Activated naive CD8-positive, alpha-beta T cell (primary cell): ENCODE results near the gene CREB3L1.

Source experiments
- H3K27ac Mint-ChIP-seq: one replicate; pipeline ENCODE4 v1.8.0; 2021; ENCODE audit warnings: mixed read lengths
- H3K27me3 Mint-ChIP-seq: one replicate; pipeline ENCODE4 v1.8.0; 2021; ENCODE audit warnings: mixed read lengths
- H3K36me3 Mint-ChIP-seq: one replicate; pipeline ENCODE4 v1.8.0; 2021; ENCODE audit warnings: mixed read lengths
- H3K4me1 Mint-ChIP-seq: one replicate; pipeline ENCODE4 v1.8.0; 2021; ENCODE audit warnings: low read depth, mixed read lengths
- H3K4me3 Mint-ChIP-seq: one replicate; pipeline ENCODE4 v1.8.0; 2021; ENCODE audit warnings: mild to moderate bottlenecking, mixed read lengths
- H3K9me3 Mint-ChIP-seq: one replicate; pipeline ENCODE4 v1.8.0; 2021; ENCODE audit warnings: low read depth, mixed read lengths

Gene CREB3L1

GRCh38 chr11:46360878-46361277 is 83.4 kb downstream of the CREB3L1 start:
- Mint-ChIP-seq H3K4me3 (peak overlapping the region; percentile 86), H3K27me3 (no peaks in the 10 kb centered on the region), H3K27ac (peak overlapping the region; percentile 91), H3K36me3 (peaks cover 3% of the 10 kb centered on the region), H3K9me3 (no peaks in the 10 kb centered on the region), H3K4me1 (peaks cover 73% of the 10 kb centered on the region)

- H3K4me3 Mint-ChIP-seq = peak overlapping the region; percentile 86
- no peaks in the 10 kb centered on the region for H3K9me3 Mint-ChIP-seq
- H3K36me3 Mint-ChIP-seq = no peaks in the 10 kb centered on the region
- no peaks in the 10 kb centered on the region for H3K27me3 Mint-ChIP-seq
- peaks cover 66% of the 10 kb centered on the region for H3K4me1 Mint-ChIP-seq
- H3K27ac Mint-ChIP-seq = peak overlapping the region; percentile 91
Observed at GRCh38 chr11:46361283-46362155, 84.1 kb downstream of the CREB3L1 start.

GRCh38 chr11:46362156-46363030 is 84.9 kb downstream of the CREB3L1 start:
- Mint-ChIP-seq H3K4me1 (peaks cover 62% of the 10 kb centered on the region), H3K4me3 (peak overlapping the region; percentile 38), H3K27ac (peak overlapping the region; percentile 66), H3K9me3 (no peaks in the 10 kb centered on the region), H3K27me3 (no peaks in the 10 kb centered on the region), H3K36me3 (no peaks in the 10 kb centered on the region)

- peaks cover 57% of the 10 kb centered on the region for H3K4me1 Mint-ChIP-seq
- no peaks in the 10 kb centered on the region for H3K36me3 Mint-ChIP-seq
- no peaks in the 10 kb centered on the region for H3K9me3 Mint-ChIP-seq
- H3K27ac Mint-ChIP-seq = peak overlapping the region; percentile 66
- H3K27me3 Mint-ChIP-seq = no peaks in the 10 kb centered on the region
- peak overlapping the region; percentile 38 for H3K4me3 Mint-ChIP-seq
Observed at GRCh38 chr11:46363031-46363407, 85.6 kb downstream of the CREB3L1 start.

- Mint-ChIP-seq H3K27ac (no peak overlapping the region), H3K36me3 (no peaks in the 10 kb centered on the region), H3K4me3 (no peak overlapping the region), H3K9me3 (no peaks in the 10 kb centered on the region), H3K4me1 (peaks cover 53% of the 10 kb centered on the region), H3K27me3 (no peaks in the 10 kb centered on the region)
Observed at GRCh38 chr11:46363455-46364005, 86.1 kb downstream of the CREB3L1 start.

GRCh38 chr11:46364056-46364455 is 86.6 kb downstream of the CREB3L1 start:
- Mint-ChIP-seq H3K9me3 (no peaks in the 10 kb centered on the region), H3K4me3 (peak overlapping the region; percentile 15), H3K27me3 (no peaks in the 10 kb centered on the region), H3K4me1 (peaks cover 50% of the 10 kb centered on the region), H3K36me3 (no peaks in the 10 kb centered on the region), H3K27ac (peak overlapping the region; percentile 46)

- H3K4me1 Mint-ChIP-seq = peaks cover 54% of the 10 kb centered on the region
- H3K36me3 Mint-ChIP-seq = no peaks in the 10 kb centered on the region
- H3K9me3 Mint-ChIP-seq = no peaks in the 10 kb centered on the region
Observed at GRCh38 chr11:46364791-46365190, 87.3 kb downstream of the CREB3L1 start.

GRCh38 chr11:46366260-46366659 is 88.8 kb downstream of the CREB3L1 start:
- no peak overlapping the region for H3K27ac Mint-ChIP-seq
- H3K36me3 Mint-ChIP-seq = no peaks in the 10 kb centered on the region
- no peaks in the 10 kb centered on the region for H3K27me3 Mint-ChIP-seq
- peaks cover 41% of the 10 kb centered on the region for H3K4me1 Mint-ChIP-seq
- H3K9me3 Mint-ChIP-seq = no peaks in the 10 kb centered on the region
- no peak overlapping the region for H3K4me3 Mint-ChIP-seq

More at GRCh38 chr11:46364791-46365190, 87.3 kb downstream of the CREB3L1 start:
- Mint-ChIP-seq H3K4me3 (no peak overlapping the region), H3K27me3 (no peaks in the 10 kb centered on the region), H3K27ac (peak overlapping the region; percentile 72)

- Mint-ChIP-seq H3K27ac (no peak overlapping the region), H3K36me3 (no peaks in the 10 kb centered on the region), H3K27me3 (no peaks in the 10 kb centered on the region), H3K4me3 (no peak overlapping the region), H3K9me3 (no peaks in the 10 kb centered on the region), H3K4me1 (peaks cover 37% of the 10 kb centered on the region)
Observed at GRCh38 chr11:46366661-46367161, 89.2 kb downstream of the CREB3L1 start.

- no peak overlapping the region for H3K4me3 Mint-ChIP-seq
- no peaks in the 10 kb centered on the region for H3K27me3 Mint-ChIP-seq
- H3K9me3 Mint-ChIP-seq = no peaks in the 10 kb centered on the region
- peaks cover 33% of the 10 kb centered on the region for H3K4me1 Mint-ChIP-seq
- no peaks in the 10 kb centered on the region for H3K36me3 Mint-ChIP-seq
- H3K27ac Mint-ChIP-seq = peak overlapping the region; percentile 73
Observed at GRCh38 chr11:46367244-46367915, 89.9 kb downstream of the CREB3L1 start.

GRCh38 chr11:46367916-46368267 is 90.4 kb downstream of the CREB3L1 start:
- H3K27me3 Mint-ChIP-seq = no peaks in the 10 kb centered on the region
- H3K4me1 Mint-ChIP-seq = peaks cover 29% of the 10 kb centered on the region
- no peaks in the 10 kb centered on the region for H3K36me3 Mint-ChIP-seq
- no peak overlapping the region for H3K4me3 Mint-ChIP-seq
- no peaks in the 10 kb centered on the region for H3K9me3 Mint-ChIP-seq
- no peak overlapping the region for H3K27ac Mint-ChIP-seq

- Mint-ChIP-seq H3K4me3 (no peak overlapping the region), H3K27me3 (no peaks in the 10 kb centered on the region), H3K9me3 (no peaks in the 10 kb centered on the region), H3K36me3 (no peaks in the 10 kb centered on the region), H3K27ac (peak overlapping the region; percentile 75), H3K4me1 (peaks cover 19% of the 10 kb centered on the region)
Observed at GRCh38 chr11:46369458-46370152, 92.1 kb downstream of the CREB3L1 start.

- Mint-ChIP-seq H3K4me3 (no peak overlapping the region), H3K4me1 (peaks cover 13% of the 10 kb centered on the region), H3K27me3 (no peaks in the 10 kb centered on the region), H3K27ac (peak overlapping the region; percentile 50), H3K36me3 (no peaks in the 10 kb centered on the region), H3K9me3 (no peaks in the 10 kb centered on the region)
Observed at GRCh38 chr11:46370253-46370652, 92.8 kb downstream of the CREB3L1 start.
